SK-N-MC (cell line): ENCODE data around the gene MOV10L1.

ENCODE experiments used
- EZH2 ChIP-seq: fragments of 200-600 bp; sonication (generic); IDR thresholded peaks from one replicate; pipeline ENCODE4 v1.6.1; 2017; ENCODE audit warnings: antibody characterized with exemption
- POLR2AphosphoS5 ChIP-seq: IDR thresholded peaks from 2 replicates; pipeline ENCODE4 v1.6.1; 2012; ENCODE audit warnings: mild to moderate bottlenecking, low read depth, low read length, borderline replicate concordance

DNA sequence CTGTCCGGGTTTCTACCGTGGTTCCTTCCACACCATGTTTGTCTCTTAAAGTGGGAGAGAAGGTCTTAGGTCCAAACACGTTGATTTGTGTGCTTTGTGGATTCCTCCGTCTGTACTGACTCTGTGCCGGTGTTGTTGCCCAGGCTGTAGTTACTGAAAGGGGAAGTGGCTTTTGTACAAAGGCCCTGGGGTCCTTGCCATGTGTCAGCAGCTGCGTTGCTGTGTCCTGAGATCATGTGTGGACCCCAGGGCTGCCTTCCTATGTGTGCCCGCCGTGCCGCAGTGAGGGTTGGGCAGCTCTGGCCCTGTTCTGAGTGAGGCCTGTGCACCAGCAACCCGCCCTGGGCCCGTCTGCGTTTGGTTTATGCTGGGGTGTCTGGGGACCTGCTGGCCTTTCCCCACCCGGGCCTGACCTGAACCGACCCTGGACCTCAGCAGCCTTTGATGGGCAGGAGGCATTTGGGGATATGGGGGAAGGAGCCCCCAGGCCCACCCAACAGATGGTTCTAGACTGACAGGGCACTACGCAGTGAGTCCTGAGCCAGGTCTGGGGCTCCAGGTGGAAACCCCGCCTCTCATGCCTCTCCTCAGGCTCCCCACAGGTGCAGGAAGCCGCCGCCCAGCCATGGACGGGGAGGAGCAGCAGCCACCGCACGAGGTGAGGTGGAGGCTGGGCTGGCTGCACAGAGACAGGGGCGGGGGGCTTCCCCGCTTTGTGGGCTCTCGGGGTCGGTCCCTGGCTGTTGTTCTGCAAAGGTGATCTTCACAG lies 102.8 kb downstream of the MOV10L1 start:
- no peak for TF ChIP-seq POLR2AphosphoS5
- TF ChIP-seq EZH2, result no peak
